Karpas-422 (cell line): ENCODE data around the gene SHANK1. TPM values are rescaled to one million over a fixed set of nuclear protein-coding genes. Genes with fewer than 3 reads are reported as not detected.
A peak's percentile ranks its signal among the peaks of the same experiment; 100 is the strongest.

ENCODE experiments used
- DNase-seq: peaks from one replicate; pipeline ENCODE4 v3.0.0-alpha.2; 2015
- H2AFZ ChIP-seq: fragments of 200-600 bp; sonication (generic); 2 replicates; pipeline ENCODE4 v1.6.1; 2014; ENCODE audit warnings: antibody characterized with exemption, low read length, mixed read lengths
- H3K27ac ChIP-seq: fragments of 200-600 bp; sonication (generic); 2 replicates; pipeline ENCODE4 v1.5.1; 2014; ENCODE audit warnings: mild to moderate bottlenecking, low read length, moderate library complexity
- H3K27me3 ChIP-seq: fragments of 200-600 bp; sonication (generic); 2 replicates; pipeline ENCODE4 v1.6.1; 2014; ENCODE audit warnings: low read length, mixed read lengths
- H3K36me3 ChIP-seq: fragments of 200-600 bp; sonication (generic); 2 replicates; pipeline ENCODE4 v1.6.1; 2014; ENCODE audit warnings: low read length, mixed read lengths; ENCODE audit not compliant: insufficient read depth
- H3K4me1 ChIP-seq: fragments of 200-600 bp; sonication (generic); 2 replicates; pipeline ENCODE4 v1.6.1; 2014; ENCODE audit warnings: mild to moderate bottlenecking, low read length, mixed read lengths
- H3K4me2 ChIP-seq: fragments of 200-600 bp; sonication (generic); 2 replicates; pipeline ENCODE4 v1.6.1; 2014; ENCODE audit warnings: low read length, low read depth, mild to moderate bottlenecking; ENCODE audit not compliant: poor library complexity, severe bottlenecking
- H3K4me3 ChIP-seq: fragments of 200-600 bp; sonication (generic); 2 replicates; pipeline ENCODE4 v1.5.1; 2014; ENCODE audit warnings: mild to moderate bottlenecking, antibody characterized with exemption, low read length, mixed read lengths
- H3K79me2 ChIP-seq: fragments of 200-600 bp; sonication (generic); 2 replicates; pipeline ENCODE4 v1.6.1; 2014; ENCODE audit warnings: mild to moderate bottlenecking, low read length, mixed read lengths
- H3K9ac ChIP-seq: fragments of 200-600 bp; sonication (generic); 2 replicates; pipeline ENCODE4 v1.6.0; 2014; ENCODE audit warnings: low read length
- H3K9me2 ChIP-seq: fragments of 200-600 bp; sonication (generic), shearing (Covaris generic); replicated peaks from 2 replicates; pipeline ENCODE4 v1.6.0; 2014; ENCODE audit warnings: mild to moderate bottlenecking, low read length, moderate library complexity; ENCODE audit not compliant: insufficient read depth
- H3K9me3 ChIP-seq: fragments of 300-700, 200-600 bp; sonication (generic); 2 replicates; pipeline ENCODE4 v1.6.1; 2014; ENCODE audit warnings: low read length, mixed read lengths
- H4K20me1 ChIP-seq: fragments of 200-600 bp; sonication (generic); 2 replicates; pipeline ENCODE4 v1.6.1; 2014; ENCODE audit warnings: mild to moderate bottlenecking, antibody characterized with exemption, low read length, low read depth; ENCODE audit not compliant: insufficient read depth
- total RNA-seq: library from RNA; depleted of rRNA; stranded (reverse); fragments of >200 nt; shearing (Covaris generic); gene quantifications from 2 replicates; pipeline ENCODE4 v1.2.3, GENCODE V29; 2014; ENCODE audit warnings: low replicate concordance

The SHANK1 gene
- total RNA-seq, 1 experiment from 2014 or later = not detected

DNA sequence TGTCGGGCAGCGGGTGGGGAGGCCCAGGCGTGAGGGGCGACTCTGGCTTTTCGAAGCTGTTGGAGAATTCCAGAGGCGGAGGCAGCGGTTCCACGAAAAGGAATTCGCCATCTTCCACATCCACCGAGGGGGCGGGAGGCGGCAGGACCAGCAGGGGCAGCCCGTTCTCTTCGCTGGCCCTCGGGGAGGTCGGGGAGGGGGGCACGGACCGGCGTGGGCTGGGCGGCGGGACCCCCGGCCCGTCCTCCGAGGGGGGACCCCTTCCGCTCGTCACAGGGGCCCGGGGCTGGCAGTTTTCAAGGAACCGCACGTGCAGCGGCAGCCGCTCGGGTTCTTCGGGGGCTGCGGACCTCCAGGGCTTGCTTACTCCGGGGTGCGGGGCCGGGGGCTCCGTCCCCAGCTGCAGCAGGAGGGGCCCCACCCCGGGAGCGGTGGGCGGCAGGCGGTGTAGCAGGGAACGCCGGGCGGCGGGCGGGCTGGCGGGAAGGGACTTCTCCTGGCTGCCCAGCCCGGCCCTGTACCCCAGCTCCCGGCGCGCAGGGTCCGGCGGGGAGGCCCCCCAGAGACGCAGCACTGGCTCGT lies 52.3 kb downstream of the SHANK1 start:
- Histone ChIP-seq H3K79me2 (no peaks in the 10 kb centered on the region), H3K27ac (no peak overlapping the region), H4K20me1 (no peaks in the 10 kb centered on the region), H3K4me2 (no peak overlapping the region), H3K4me3 (no peak overlapping the region), H3K9me3 (no peaks in the 10 kb centered on the region), H2AFZ (no peak overlapping the region), H3K9ac (no peak overlapping the region), H3K27me3 (no peaks in the 10 kb centered on the region; the same call in 1 of the 2 replicates), H3K4me1 (no peaks in the 10 kb centered on the region), H3K36me3 (no peaks in the 10 kb centered on the region), H3K9me2 (no peaks in the 10 kb centered on the region)
- DNase-seq = no peak

DNA sequence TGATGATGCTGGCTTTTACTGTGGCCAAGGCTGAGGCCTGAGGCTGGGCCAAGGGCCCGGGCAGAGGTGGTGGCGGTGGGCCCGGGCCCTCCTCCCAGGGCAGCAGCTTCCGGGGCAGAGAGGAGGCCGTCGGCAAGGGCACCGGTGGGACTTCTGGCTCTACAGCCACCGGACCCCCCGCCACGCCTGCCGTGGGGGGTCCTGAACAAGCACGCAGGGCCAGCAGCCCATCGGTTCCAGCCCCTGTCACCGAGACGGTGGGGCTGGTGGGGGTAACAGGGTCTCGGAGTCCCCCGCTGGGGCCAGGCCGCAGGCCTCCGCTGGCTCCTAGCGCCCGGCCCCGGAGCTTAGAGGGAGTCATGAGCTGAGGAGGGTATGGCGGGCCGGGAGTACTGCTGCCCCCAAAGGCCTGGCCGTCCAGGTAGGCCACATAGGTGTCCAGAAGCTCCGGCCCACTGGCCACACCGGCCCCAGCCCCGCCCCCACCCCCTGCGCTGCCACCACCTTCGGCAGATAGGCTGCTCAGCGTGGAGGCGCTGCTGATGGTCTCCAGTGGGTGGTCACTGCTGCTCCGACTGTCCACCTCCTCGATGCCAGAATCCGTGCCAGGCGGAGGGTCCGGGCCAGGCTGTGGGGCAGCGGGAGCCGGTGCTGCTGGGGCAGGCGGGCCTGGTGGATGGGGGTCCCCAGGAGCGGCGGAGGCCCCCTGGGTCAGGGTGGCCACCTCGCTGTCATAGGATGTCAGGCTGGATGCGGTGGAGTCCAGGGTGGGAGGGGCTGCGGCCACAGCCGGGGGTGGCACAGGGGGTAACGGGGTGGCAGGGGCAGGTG lies 53.0 kb downstream of the SHANK1 start:
- Histone ChIP-seq H3K9me3 (no peaks in the 10 kb centered on the region), H3K9ac (no peak overlapping the region), H2AFZ (no peak overlapping the region), H3K4me1 (no peaks in the 10 kb centered on the region; the same call in 1 of the 2 replicates), H3K9me2 (no peaks in the 10 kb centered on the region), H3K27me3 (no peaks in the 10 kb centered on the region; the same call in 1 of the 2 replicates), H3K4me3 (no peak overlapping the region), H3K79me2 (no peaks in the 10 kb centered on the region), H4K20me1 (no peaks in the 10 kb centered on the region), H3K27ac (no peak overlapping the region), H3K36me3 (no peaks in the 10 kb centered on the region), H3K4me2 (no peak overlapping the region)
- DNase-seq = no peak

DNA sequence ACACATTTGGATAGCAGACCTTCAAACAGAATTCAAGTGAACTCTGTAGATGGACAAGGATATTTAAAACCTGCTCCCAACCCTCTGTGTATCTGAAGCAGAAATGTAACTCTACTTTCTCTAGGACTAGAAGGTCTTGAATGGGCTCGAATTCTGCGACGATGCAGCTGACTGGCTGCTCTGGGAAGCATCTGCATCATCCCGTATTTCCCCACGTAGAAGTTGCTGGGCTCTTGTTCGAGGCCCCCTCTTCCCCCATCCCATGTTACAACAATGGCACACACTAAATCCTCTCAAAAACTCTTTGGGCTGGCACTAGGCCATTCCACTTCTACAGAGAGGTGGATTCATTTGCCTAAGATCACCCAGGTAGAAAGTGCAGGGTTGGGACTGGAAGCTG lies 55.4 kb downstream of the SHANK1 start:
- Histone ChIP-seq H3K9me3 (no peaks in the 10 kb centered on the region), H3K9me2 (no peaks in the 10 kb centered on the region), H3K79me2 (no peaks in the 10 kb centered on the region), H3K27me3 (no peaks in the 10 kb centered on the region; the same call in 1 of the 2 replicates), H4K20me1 (no peaks in the 10 kb centered on the region), H3K4me2 (no peak overlapping the region), H3K36me3 (no peaks in the 10 kb centered on the region), H3K4me3 (no peak overlapping the region), H3K4me1 (peaks cover 11% of the 10 kb centered on the region), H2AFZ (no peak overlapping the region), H3K9ac (no peak overlapping the region), H3K27ac (no peak overlapping the region)
- no peak for DNase-seq

DNA sequence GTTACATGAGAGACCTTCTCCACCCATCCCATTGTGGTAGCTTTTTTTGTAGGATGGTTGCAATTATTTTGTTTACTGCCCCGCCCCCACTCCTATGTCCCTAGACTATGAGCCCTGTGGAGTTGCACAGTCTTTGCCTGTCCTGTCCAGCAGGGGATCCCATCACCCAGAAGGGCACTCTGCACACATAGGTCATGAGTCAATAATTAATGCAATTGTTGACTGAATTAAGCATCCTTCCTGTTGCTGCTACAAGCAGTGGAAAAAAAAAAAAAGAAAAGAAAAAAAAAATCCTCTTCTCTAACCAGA lies 56.2 kb downstream of the SHANK1 start:
- DNase-seq = no peak
- H3K36me3 ChIP-seq = no peaks in the 10 kb centered on the region
- no peaks in the 10 kb centered on the region; the same call in 1 of the 2 replicates for H3K27me3 ChIP-seq
- H4K20me1 ChIP-seq = no peaks in the 10 kb centered on the region
- H2AFZ ChIP-seq = no peak overlapping the region
- H3K27ac ChIP-seq = no peak overlapping the region
- H3K4me1 ChIP-seq = peaks cover 11% of the 10 kb centered on the region
- H3K9me2 ChIP-seq = no peaks in the 10 kb centered on the region
- no peak overlapping the region for H3K4me3 ChIP-seq
- H3K9ac ChIP-seq = no peak overlapping the region
- H3K4me2 ChIP-seq = no peak overlapping the region
- no peaks in the 10 kb centered on the region for H3K79me2 ChIP-seq
- no peaks in the 10 kb centered on the region for H3K9me3 ChIP-seq

DNA sequence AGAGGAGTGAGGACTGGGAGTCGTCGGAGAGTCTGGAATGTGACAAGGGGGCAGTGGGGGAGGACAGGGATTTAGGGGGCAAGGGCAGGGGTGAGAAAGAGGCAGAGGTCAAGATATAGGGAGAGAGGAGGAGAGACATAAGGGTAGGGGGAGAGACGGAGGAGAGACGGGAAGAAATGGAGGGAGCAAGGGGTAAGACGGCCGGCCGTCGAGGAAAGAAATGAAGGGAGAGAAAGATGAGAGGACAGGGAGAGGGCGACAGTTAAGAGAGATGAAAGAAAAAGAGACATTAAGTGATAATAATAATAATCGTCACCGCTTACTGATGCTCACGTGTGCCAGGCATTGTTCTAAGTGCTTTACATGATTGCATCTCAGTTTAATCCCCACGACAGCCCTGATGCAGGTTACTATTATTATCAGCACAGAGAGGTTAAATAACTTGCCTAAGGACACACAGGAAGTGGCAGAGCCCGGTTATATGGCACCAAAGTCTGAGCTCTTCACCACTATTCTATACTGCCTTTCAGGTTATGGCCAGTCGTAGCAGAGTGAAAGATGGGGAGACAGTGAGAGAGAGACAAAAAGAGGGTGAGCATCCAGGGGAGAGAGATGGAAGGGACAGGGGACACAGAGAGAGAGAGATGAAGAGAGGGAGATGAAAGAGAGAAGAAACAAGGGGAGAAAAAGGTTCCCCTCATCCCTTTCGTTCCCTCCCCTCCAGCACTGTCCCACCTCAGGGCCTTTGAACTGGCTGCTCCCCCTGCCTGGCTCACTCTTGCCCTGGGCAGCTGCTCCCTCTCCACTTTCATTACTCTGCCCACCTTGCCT lies 56.7 kb downstream of the SHANK1 start:
- Histone ChIP-seq H3K9me2 (no peaks in the 10 kb centered on the region), H3K79me2 (no peaks in the 10 kb centered on the region), H4K20me1 (no peaks in the 10 kb centered on the region), H3K9ac (no peak overlapping the region), H3K4me2 (no peak overlapping the region), H2AFZ (no peak overlapping the region), H3K27me3 (no peaks in the 10 kb centered on the region; the same call in 1 of the 2 replicates), H3K4me1 (peaks cover 11% of the 10 kb centered on the region), H3K27ac (no peak overlapping the region), H3K4me3 (no peak overlapping the region), H3K36me3 (no peaks in the 10 kb centered on the region), H3K9me3 (no peaks in the 10 kb centered on the region)
- DNase-seq = no peak

DNA sequence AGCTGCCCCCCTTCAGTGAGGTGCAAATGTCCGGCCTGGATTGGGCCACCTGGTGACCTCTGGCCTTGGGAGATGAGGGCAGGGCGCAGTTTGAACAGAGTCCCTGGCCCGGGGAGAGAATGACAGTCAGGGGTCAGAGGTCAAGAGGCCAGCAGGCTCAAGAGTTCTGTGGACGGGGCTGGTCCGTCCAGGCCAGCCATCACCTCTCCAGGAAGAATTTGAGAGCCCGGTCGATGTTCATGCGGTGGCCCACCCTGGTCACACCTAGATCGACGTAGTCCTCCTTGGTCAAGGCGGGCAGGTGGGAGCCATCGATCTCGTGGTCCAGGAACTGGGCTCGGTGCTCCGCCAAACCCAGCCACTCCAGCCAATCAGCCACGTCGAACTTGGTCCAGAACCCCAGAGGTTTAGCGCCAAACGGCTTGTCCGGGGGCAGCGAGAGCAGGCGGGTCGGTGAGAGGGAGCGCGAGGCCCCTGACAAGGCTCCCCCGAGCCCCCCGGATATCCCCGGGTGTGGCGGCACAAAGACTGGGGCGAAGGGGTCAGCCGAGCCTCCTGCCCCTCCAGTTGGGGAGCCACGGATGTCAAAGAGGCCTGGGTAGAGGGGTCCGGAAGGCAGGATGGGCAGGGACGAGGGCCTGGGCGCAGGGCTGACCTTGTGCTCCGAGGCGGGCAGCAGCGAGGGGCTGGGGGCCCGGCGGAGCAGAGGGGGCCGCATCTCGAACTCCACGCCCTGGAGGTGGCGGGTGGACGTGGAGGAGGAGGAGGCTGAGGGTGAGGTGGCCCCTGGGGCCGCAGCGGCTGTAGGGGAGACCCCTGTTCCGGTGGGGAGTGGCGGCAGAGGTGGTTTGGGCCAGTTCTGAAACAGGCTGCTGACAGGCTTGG lies 57.6 kb downstream of the SHANK1 start:
- no peak overlapping the region for H3K27ac ChIP-seq
- H3K4me2 ChIP-seq = no peak overlapping the region
- no peaks in the 10 kb centered on the region for H4K20me1 ChIP-seq
- H3K36me3 ChIP-seq = no peaks in the 10 kb centered on the region
- no peaks in the 10 kb centered on the region for H3K9me3 ChIP-seq
- H3K27me3 ChIP-seq = no peaks in the 10 kb centered on the region; the same call in 1 of the 2 replicates
- H3K4me1 ChIP-seq = peaks cover 15% of the 10 kb centered on the region
- H3K9ac ChIP-seq = no peak overlapping the region
- DNase-seq = no peak
- H3K79me2 ChIP-seq = no peaks in the 10 kb centered on the region
- no peak overlapping the region for H3K4me3 ChIP-seq
- no peaks in the 10 kb centered on the region for H3K9me2 ChIP-seq
- no peak overlapping the region for H2AFZ ChIP-seq

DNA sequence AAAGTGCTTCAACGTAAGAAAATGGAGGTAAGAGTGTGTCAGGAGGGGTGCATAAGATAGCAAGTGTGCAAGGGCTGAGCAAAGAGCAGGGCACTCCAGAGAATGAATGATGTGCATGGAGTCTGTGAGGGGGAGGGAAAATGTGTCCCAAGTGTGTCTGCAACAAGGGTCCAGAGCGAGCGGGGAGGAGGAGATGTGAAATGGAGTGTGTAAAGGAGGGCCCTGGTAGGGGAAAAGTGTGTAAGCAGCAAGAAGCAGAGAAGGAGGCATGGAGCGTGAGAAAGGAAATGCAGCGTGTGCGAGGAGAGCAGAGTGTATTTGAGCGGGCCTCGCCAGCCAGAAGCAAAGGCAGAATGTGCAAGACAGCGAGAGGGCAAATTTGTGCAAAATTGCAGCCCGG lies 58.6 kb downstream of the SHANK1 start:
- peaks cover 15% of the 10 kb centered on the region for H3K4me1 ChIP-seq
- H2AFZ ChIP-seq = no peak overlapping the region
- no peaks in the 10 kb centered on the region for H3K36me3 ChIP-seq
- peak; percentile 74 for DNase-seq
- no peak overlapping the region for H3K9ac ChIP-seq
- no peak overlapping the region for H3K27ac ChIP-seq
- H3K9me2 ChIP-seq = no peaks in the 10 kb centered on the region
- H4K20me1 ChIP-seq = no peaks in the 10 kb centered on the region
- H3K4me2 ChIP-seq = no peak overlapping the region
- H3K27me3 ChIP-seq = no peaks in the 10 kb centered on the region; the same call in 1 of the 2 replicates
- no peaks in the 10 kb centered on the region for H3K79me2 ChIP-seq
- H3K9me3 ChIP-seq = no peaks in the 10 kb centered on the region
- H3K4me3 ChIP-seq = no peak overlapping the region
